ENCODE data around the gene SNRK.

The SNRK gene

DNA sequence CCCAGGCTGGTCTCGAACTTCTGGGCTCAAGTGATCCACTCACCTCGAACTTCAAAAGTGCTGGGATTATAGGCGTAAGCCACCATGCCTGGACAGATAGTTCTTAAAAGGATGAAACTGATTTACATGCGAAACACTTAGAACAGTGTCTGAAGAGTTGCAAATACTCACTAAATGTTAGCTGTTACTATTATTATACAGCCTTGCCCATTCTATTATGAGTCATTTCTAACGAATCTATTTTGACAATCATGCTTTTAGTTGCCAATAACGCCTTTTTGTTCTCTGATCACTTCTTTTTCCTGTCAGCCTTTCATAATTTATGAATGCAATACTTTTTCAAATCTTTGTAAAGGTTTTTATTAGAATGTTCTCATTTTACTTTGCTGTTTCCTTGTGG, 112.7 kb downstream of the SNRK start:
- H3K27me3 ChIP-seq (replicated peaks; ENCODE audit: control insufficient read depth, insufficient read depth, low read length): no peaks in the 10 kb centered on the region
- TF ChIP-seq CTCF (IDR thresholded peaks at IDR 0.05; ENCODE audit: insufficient read depth, low read length, poor library complexity, severe bottlenecking): no peak
- DNase-seq (ENCODE audit: extremely low read depth, insufficient read length): no peak
- H3K4me3 ChIP-seq (replicated peaks; ENCODE audit: low read depth, low read length): no peak overlapping the region
- H3K36me3 ChIP-seq (ENCODE audit: control insufficient read depth, insufficient read depth, low read length): no peaks in the 10 kb centered on the region

DNA sequence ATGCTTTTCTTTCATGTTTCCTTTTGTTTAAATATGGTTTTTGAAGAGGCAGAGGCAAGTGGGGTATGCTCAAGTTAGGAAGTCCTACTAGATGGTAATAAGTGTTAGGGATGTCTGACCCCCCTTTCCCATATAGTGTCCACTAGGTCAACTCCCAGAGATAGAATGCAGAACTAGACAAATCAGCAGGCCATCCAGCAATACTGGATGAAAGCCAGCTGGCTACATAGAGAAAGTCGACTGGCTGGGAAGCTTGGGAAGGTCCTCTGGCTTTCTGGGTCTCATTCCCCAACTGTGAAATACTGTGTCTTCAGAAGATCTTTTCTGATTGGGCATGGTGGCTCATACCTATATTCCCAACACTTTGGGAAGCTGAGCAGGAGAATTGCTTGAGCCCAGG, 113.8 kb downstream of the SNRK start:
- H3K4me3 ChIP-seq (replicated peaks; ENCODE audit: low read depth, low read length): no peak overlapping the region

More for the DNA sequence above, 113.8 kb downstream of the SNRK start:
- no peaks in the 10 kb centered on the region for H3K27me3 ChIP-seq (replicated peaks; ENCODE audit: control insufficient read depth, insufficient read depth, low read length)
- DNase-seq (ENCODE audit: extremely low read depth, insufficient read length): no peak
- TF ChIP-seq CTCF (IDR thresholded peaks at IDR 0.05; ENCODE audit: insufficient read depth, low read length, poor library complexity, severe bottlenecking): no peak
- no peaks in the 10 kb centered on the region for H3K36me3 ChIP-seq (ENCODE audit: control insufficient read depth, insufficient read depth, low read length)

All from GM06990 (cell line).